ENCODE results near the gene MAPK12. TPM values are rescaled to one million over a fixed set of nuclear protein-coding genes. Genes with fewer than 3 reads are reported as not detected.

The MAPK12 gene
- total RNA-seq, 1 experiment from 2014 or later = 74.6 TPM

DNA sequence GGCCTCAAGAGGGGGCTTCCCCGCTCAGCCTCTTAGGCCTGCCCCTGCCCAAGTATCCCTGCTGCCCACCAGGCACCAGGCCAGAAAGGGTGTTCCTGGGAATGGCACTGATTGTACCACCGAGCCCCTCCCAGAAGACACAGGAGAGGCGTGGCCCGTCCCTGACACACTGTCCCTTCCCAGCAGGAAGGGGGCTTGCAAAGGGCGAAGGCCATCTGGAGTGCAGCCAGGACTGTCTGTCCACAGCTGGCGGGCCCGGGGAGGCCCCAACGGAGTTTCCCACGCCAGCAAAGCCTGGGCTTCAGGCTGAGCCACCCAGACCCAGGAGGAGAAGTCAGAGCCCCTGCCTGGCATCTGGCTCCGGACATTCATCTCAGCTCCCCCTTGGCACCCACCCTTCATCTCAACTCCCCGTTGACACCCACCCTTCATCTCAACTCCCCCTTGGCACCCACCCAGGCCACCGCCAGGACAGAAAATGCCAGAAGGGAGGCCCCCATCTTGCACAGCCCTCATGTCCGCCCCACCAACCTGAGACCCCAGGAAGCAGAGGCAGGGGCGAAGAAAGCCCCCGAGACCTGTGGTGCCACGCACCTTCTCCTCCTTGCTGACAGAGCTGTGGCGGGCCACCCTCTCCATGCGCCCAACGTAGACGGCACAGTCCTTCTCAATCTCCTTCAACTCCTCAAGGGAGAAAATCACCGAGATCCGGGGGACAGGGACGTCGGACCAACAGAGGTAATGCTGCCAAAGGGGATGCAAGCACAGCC, 36.1 kb downstream of the MAPK12 start:
- H3K27ac ChIP-seq (ENCODE audit: low read length) = no peak overlapping the region
- H3K27me3 ChIP-seq (ENCODE audit: control insufficient read depth, insufficient read depth, low read length) = no peaks in the 10 kb centered on the region
- ATAC-seq = no peak
- BruUV-seq (replicated peaks) = no TSS peak
- no peaks in the 10 kb centered on the region for H3K9me3 ChIP-seq (ENCODE audit: control insufficient read depth, insufficient read depth, low read depth, low read length)
- H3K4me1 ChIP-seq (ENCODE audit: control insufficient read depth, insufficient read depth, low read length) = no peaks in the 10 kb centered on the region
- DNase-seq (ENCODE audit: low read depth, low spot score) = no peak
- POLR2A ChIA-PET = interaction anchor here (0.7 kb wide), 1 partner anchor 415 kb away, joined by 3 read pairs; no protein-coding TSS in a partner anchor
- no peaks in the 10 kb centered on the region for H3K36me3 ChIP-seq (ENCODE audit: control insufficient read depth, insufficient read depth, low read length)
- TF ChIP-seq POLR2AphosphoS5 (IDR thresholded peaks at IDR 0.05; ENCODE audit: low read depth, low read length) = no peak
- TF ChIP-seq, protein P1, sequence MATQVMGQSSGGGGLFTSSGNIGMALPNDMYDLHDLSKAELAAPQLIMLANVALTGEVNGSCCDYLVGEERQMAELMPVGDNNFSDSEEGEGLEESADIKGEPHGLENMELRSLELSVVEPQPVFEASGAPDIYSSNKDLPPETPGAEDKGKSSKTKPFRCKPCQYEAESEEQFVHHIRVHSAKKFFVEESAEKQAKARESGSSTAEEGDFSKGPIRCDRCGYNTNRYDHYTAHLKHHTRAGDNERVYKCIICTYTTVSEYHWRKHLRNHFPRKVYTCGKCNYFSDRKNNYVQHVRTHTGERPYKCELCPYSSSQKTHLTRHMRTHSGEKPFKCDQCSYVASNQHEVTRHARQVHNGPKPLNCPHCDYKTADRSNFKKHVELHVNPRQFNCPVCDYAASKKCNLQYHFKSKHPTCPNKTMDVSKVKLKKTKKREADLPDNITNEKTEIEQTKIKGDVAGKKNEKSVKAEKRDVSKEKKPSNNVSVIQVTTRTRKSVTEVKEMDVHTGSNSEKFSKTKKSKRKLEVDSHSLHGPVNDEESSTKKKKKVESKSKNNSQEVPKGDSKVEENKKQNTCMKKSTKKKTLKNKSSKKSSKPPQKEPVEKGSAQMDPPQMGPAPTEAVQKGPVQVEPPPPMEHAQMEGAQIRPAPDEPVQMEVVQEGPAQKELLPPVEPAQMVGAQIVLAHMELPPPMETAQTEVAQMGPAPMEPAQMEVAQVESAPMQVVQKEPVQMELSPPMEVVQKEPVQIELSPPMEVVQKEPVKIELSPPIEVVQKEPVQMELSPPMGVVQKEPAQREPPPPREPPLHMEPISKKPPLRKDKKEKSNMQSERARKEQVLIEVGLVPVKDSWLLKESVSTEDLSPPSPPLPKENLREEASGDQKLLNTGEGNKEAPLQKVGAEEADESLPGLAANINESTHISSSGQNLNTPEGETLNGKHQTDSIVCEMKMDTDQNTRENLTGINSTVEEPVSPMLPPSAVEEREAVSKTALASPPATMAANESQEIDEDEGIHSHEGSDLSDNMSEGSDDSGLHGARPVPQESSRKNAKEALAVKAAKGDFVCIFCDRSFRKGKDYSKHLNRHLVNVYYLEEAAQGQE (IDR thresholded peaks at IDR 0.05; ENCODE audit: insufficient read depth in 1 of 2, low read depth in 2 of 2, low read length in 1 of 2) = no peak
- no peak for TF ChIP-seq TCF7L2 (IDR thresholded peaks at IDR 0.05; ENCODE audit: low read depth, low read length)
- no peak for TF ChIP-seq CTCF (IDR thresholded peaks at IDR 0.05)
- TF ChIP-seq SIN3A (IDR thresholded peaks at IDR 0.05; ENCODE audit: borderline replicate concordance, insufficient read depth, low read depth, low read length) = no peak
- H3K4me3 ChIP-seq (ENCODE audit: low read depth in 2 of 2, low read length in 2 of 2) = no peak overlapping the region
- intact Hi-C loops (cut with micrococcal nuclease; ENCODE audit: unreplicated experiment) (no loop called here), in situ Hi-C loops (cut with HindIII; ENCODE audit: low pct_unique_long_range_greater_than_20kb, low sequenced_read_pairs) (no loop called here)
- CTCF ChIA-PET = no interaction called here

DNA sequence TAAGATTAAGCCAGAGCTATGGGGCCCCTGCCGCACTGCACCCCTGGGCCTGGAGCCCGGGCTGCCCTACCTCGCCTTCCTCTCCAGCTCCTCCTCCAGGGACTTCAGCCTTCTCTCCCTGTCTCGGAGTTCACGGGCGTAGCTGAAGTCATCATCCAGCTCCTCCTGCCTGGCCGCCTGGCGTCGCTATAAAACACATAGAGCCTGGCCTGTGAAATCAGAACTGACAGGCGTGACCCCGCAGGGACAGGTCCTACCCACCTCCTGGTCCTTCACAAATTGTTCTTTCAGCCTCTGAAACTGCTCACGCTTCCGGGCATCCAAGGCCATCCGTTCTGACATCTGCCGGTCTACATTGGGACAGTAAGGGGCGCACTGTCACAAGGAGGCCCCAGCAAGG, 37.4 kb downstream of the MAPK12 start:
- Histone ChIP-seq H3K27ac (ENCODE audit: low read length) (no peak overlapping the region), H3K27me3 (ENCODE audit: control insufficient read depth, insufficient read depth, low read length) (no peaks in the 10 kb centered on the region), H3K9me3 (ENCODE audit: control insufficient read depth, insufficient read depth, low read depth, low read length) (no peaks in the 10 kb centered on the region), H3K4me3 (ENCODE audit: low read depth in 2 of 2, low read length in 2 of 2) (no peak overlapping the region), H3K36me3 (ENCODE audit: control insufficient read depth, insufficient read depth, low read length) (no peaks in the 10 kb centered on the region), H3K4me1 (ENCODE audit: control insufficient read depth, insufficient read depth, low read length) (no peaks in the 10 kb centered on the region)
- no peak for DNase-seq (ENCODE audit: low read depth, low spot score)
- ChIA-PET CTCF (no interaction called here), POLR2A (interaction anchor here (0.6 kb wide), 1 partner anchor 19 kb away, joined by 3 read pairs; no protein-coding TSS in a partner anchor)
- BruUV-seq (replicated peaks) = no TSS peak
- intact Hi-C loops (cut with micrococcal nuclease; ENCODE audit: unreplicated experiment) = no loop called here
- TF ChIP-seq POLR2AphosphoS5 (IDR thresholded peaks at IDR 0.05; ENCODE audit: low read depth, low read length) = no peak
- TF ChIP-seq CTCF (IDR thresholded peaks at IDR 0.05) = no peak
- no peak for TF ChIP-seq SIN3A (IDR thresholded peaks at IDR 0.05; ENCODE audit: borderline replicate concordance, insufficient read depth, low read depth, low read length)
- TF ChIP-seq, protein P1 (IDR thresholded peaks at IDR 0.05; ENCODE audit: insufficient read depth in 1 of 2, low read depth in 2 of 2, low read length in 1 of 2) = no peak
- no peak for TF ChIP-seq TCF7L2 (IDR thresholded peaks at IDR 0.05; ENCODE audit: low read depth, low read length)
- in situ Hi-C loops (cut with HindIII; ENCODE audit: low pct_unique_long_range_greater_than_20kb, low sequenced_read_pairs) = no loop called here
- ATAC-seq = no peak
